Activated naive CD8-positive, alpha-beta T cell treated with anti-CD3 and anti-CD28 coated beads, Interleukin-2, amount 10 ng/mL, durations not matched to agents 7 days and 5 days (primary cell): ENCODE measurements around the gene PRLH. TPM values are rescaled to one million over a fixed set of nuclear protein-coding genes. Genes with fewer than 3 reads are reported as not detected.

Experiments
- ATAC-seq: fragments of 150-1000 bp; cut with Tn5 transposase; one replicate; pipeline ENCODE4 v1.10.0; 2021; ENCODE audit warnings: low read depth, moderate library complexity
- POLR2A ChIA-PET: fragments of 350-600 bp; sonication (Branson Sonifier 250); formaldehyde crosslinking; loops from one replicate; lab custom pipeline; 2021; ENCODE audit warnings: antibody characterized with exemption; lab: Charles Lee
- DNase-seq: peaks from one replicate; pipeline ENCODE4 v3.0.0; 2021
- H3K27ac Mint-ChIP-seq: one replicate; pipeline ENCODE4 v1.8.0; 2022; ENCODE audit warnings: mild to moderate bottlenecking, mixed read lengths
- H3K27me3 Mint-ChIP-seq: one replicate; pipeline ENCODE4 v1.8.0; 2022; ENCODE audit warnings: mild to moderate bottlenecking, moderate library complexity, mixed read lengths
- H3K36me3 Mint-ChIP-seq: one replicate; pipeline ENCODE4 v1.8.0; 2021; ENCODE audit warnings: mild to moderate bottlenecking, mixed read lengths
- H3K4me1 Mint-ChIP-seq: one replicate; pipeline ENCODE4 v1.8.0; 2021; ENCODE audit warnings: mixed read lengths
- H3K4me3 Mint-ChIP-seq: one replicate; pipeline ENCODE4 v1.8.0; 2022; ENCODE audit warnings: mild to moderate bottlenecking, moderate library complexity, mixed read lengths
- H3K9me3 Mint-ChIP-seq: one replicate; pipeline ENCODE4 v1.8.0; 2021; ENCODE audit warnings: mixed read lengths
- total RNA-seq, 2 experiments: library from RNA; stranded (reverse); gene quantifications; one replicate each; pipeline ENCODE4 v1.2.3, GENCODE V29; 2021

Gene PRLH
- not detected for total RNA-seq

GRCh38 chr2:237566401-237567235 lies at the start of gene PRLH:
Gene PRLH, plus strand, starts transcription at chr2:237566574. Its CDS starts 0 bp downstream, at chr2:237566574.
- Mint-ChIP-seq H3K4me1 (no peaks in the 10 kb centered on the region), H3K36me3 (no peaks in the 10 kb centered on the region), H3K9me3 (no peaks in the 10 kb centered on the region), H3K27me3 (peaks cover 10% of the 10 kb centered on the region), H3K4me3 (no peak within 1 kb of the TSS), H3K27ac (no peak within 1 kb of the TSS)
- ATAC-seq = no peak
- POLR2A ChIA-PET = no interaction called here
- no peak for DNase-seq

DNA sequence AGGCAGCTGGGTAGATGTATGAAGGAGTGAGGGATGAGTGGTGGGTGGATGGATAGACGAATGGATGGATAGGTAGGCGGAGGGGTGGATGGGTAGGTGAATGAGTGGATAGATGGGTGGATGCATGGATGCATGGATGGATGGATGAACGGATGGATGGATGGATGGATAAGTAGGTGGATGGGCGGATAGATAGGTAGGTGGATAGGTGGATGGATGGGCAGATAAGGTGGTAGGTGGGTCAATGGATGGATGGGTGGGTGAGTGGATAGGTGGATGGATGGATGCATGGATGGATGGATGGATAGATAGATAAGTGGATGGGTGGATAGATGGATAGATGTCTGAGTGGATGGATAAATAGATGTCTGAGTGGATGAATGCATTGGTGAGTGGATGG lies 49.2 kb upstream of the PRLH start:
- Mint-ChIP-seq H3K9me3 (no peaks in the 10 kb centered on the region), H3K4me1 (no peaks in the 10 kb centered on the region), H3K27me3 (no peaks in the 10 kb centered on the region), H3K27ac (peak overlapping the region; percentile 17), H3K36me3 (no peaks in the 10 kb centered on the region), H3K4me3 (no peak overlapping the region)
- DNase-seq (no peak), ATAC-seq (no peak)
- POLR2A ChIA-PET = no interaction called here

GRCh38 chr2:237517990-237518389 lies 48.4 kb upstream of the PRLH start:
- no peak overlapping the region for H3K27ac Mint-ChIP-seq
- POLR2A ChIA-PET = no interaction called here
- no peaks in the 10 kb centered on the region for H3K9me3 Mint-ChIP-seq
- ATAC-seq = no peak
- no peak overlapping the region for H3K4me3 Mint-ChIP-seq
- H3K4me1 Mint-ChIP-seq = no peaks in the 10 kb centered on the region
- H3K36me3 Mint-ChIP-seq = no peaks in the 10 kb centered on the region
- DNase-seq = no peak
- no peaks in the 10 kb centered on the region for H3K27me3 Mint-ChIP-seq

DNA sequence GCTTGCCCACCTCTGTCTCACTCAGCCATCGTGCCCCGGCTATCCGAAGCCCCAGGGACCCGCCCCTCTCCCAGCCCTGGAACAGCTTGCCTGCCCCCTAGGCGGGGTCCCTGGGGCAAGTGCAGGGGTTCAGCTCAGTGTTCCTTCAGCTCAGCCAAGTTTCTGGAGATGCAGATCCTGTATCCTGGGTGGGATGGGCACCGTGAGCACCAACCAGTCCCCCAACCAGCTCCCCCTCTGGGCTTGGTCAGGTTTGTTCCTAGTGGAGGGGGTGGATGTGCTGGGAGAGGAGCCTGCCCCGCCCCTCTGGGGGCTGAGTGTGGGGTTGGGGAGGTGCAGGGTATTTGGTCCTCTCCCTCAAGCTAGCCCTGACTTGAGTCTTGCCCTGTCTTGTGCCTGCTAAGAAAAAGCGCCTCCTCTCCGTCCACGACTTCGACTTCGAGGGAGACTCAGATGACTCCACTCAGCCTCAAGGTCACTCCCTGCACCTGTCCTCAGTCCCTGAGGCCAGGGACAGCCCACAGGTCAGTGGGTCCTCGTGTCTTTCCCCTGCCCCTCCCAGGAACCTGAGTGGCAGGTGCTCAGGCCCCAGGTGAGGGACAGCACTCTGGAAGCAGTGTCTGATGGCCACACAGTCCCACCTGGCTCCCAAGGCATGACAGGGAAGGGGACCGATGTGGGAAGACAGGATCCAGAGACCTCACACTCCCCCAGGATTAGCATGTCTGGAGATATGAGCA lies 46.7 kb upstream of the PRLH start:
- no peaks in the 10 kb centered on the region for H3K36me3 Mint-ChIP-seq
- no peak overlapping the region for H3K27ac Mint-ChIP-seq
- no peaks in the 10 kb centered on the region for H3K9me3 Mint-ChIP-seq
- H3K4me1 Mint-ChIP-seq = no peaks in the 10 kb centered on the region
- POLR2A ChIA-PET = interaction anchor here (0.6 kb wide), 1 partner anchor 162 kb away, joined by 4 read pairs; no protein-coding TSS in a partner anchor
- H3K27me3 Mint-ChIP-seq = no peaks in the 10 kb centered on the region
- ATAC-seq (no peak), DNase-seq (no peak)
- H3K4me3 Mint-ChIP-seq = no peak overlapping the region

DNA sequence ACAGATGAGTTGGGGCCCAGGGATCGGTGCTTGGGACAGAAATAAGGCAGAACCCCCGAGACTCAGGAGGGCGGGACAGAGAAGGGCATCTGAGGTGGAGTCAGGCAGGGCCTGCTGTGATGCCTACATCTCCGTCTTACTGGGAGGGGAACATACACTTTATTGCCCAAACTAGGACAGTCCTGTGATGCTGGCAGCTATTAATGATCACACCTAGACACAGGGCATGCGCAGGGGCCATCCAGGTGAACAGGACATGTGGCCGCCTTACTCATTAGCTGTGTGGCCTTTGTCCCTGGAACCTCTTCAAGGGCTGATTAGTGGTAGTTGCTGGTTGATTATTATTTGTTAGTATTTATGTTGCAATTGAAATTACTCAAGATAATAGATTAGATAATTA lies 46.1 kb upstream of the PRLH start:
- Mint-ChIP-seq H3K27me3 (no peaks in the 10 kb centered on the region), H3K36me3 (no peaks in the 10 kb centered on the region), H3K4me1 (no peaks in the 10 kb centered on the region), H3K27ac (no peak overlapping the region), H3K9me3 (no peaks in the 10 kb centered on the region), H3K4me3 (no peak overlapping the region)
- POLR2A ChIA-PET = interaction anchor here (0.6 kb wide), 1 partner anchor 161 kb away, joined by 4 read pairs; no protein-coding TSS in a partner anchor
- DNase-seq = no peak
- ATAC-seq = no peak

DNA sequence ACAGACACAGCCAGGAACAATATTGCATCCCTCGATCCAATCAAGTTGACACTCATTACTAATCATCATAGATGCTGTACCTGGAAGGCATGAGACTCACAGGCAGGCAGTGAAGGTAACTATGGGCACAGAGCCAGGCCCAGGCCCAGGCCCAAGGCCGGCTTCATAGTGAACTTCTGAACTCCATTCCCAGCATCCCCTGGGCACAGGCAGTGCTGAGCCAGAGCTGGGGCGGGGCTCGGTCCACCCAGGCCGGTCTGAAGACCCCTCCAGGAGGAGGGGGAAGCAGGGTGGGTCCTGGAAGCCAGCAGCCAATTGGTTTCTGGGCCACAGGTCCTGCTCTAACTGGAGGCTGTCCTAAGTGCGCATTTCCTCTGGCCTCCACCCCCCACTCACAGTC lies 41.7 kb upstream of the PRLH start:
- no peaks in the 10 kb centered on the region for H3K9me3 Mint-ChIP-seq
- ATAC-seq (no peak), DNase-seq (no peak)
- no peaks in the 10 kb centered on the region for H3K27me3 Mint-ChIP-seq
- no peak overlapping the region for H3K4me3 Mint-ChIP-seq
- no peaks in the 10 kb centered on the region for H3K36me3 Mint-ChIP-seq
- POLR2A ChIA-PET = no interaction called here
- no peak overlapping the region for H3K27ac Mint-ChIP-seq
- H3K4me1 Mint-ChIP-seq = no peaks in the 10 kb centered on the region

GRCh38 chr2:237525559-237526157 lies 40.7 kb upstream of the PRLH start:
- no peaks in the 10 kb centered on the region for H3K27me3 Mint-ChIP-seq
- no peak overlapping the region for H3K27ac Mint-ChIP-seq
- no peak overlapping the region for H3K4me3 Mint-ChIP-seq
- no peaks in the 10 kb centered on the region for H3K36me3 Mint-ChIP-seq
- no peaks in the 10 kb centered on the region for H3K9me3 Mint-ChIP-seq
- ATAC-seq (no peak), DNase-seq (no peak)
- no peaks in the 10 kb centered on the region for H3K4me1 Mint-ChIP-seq
- POLR2A ChIA-PET = no interaction called here

DNA sequence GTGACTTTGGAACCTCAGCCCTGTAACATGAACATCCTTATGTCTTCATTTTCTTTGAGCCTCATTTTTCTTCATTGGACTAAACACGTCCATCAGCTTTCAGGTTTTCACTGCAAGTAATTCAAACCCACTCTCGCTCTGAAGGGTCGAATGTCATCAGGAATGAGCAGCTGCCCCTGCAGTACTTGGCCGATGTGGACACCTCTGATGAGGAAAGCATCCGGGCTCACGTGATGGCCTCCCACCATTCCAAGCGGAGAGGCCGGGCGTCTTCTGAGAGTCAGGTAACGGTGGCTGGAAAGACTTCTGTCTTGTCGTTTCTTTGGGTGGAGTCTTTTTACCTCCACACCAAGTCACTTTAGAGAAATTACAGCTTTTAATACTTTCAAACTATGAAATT lies 39.1 kb upstream of the PRLH start:
- ATAC-seq = no peak
- no peaks in the 10 kb centered on the region for H3K36me3 Mint-ChIP-seq
- POLR2A ChIA-PET = no interaction called here
- H3K9me3 Mint-ChIP-seq = no peaks in the 10 kb centered on the region
- no peak overlapping the region for H3K4me3 Mint-ChIP-seq
- H3K4me1 Mint-ChIP-seq = no peaks in the 10 kb centered on the region
- no peak overlapping the region for H3K27ac Mint-ChIP-seq
- no peaks in the 10 kb centered on the region for H3K27me3 Mint-ChIP-seq
- DNase-seq = no peak

- Mint-ChIP-seq H3K4me1 (no peaks in the 10 kb centered on the region), H3K9me3 (no peaks in the 10 kb centered on the region), H3K4me3 (no peak overlapping the region), H3K27me3 (no peaks in the 10 kb centered on the region), H3K36me3 (no peaks in the 10 kb centered on the region), H3K27ac (no peak overlapping the region)
- ATAC-seq (no peak), DNase-seq (no peak)
- POLR2A ChIA-PET = no interaction called here
Observed at GRCh38 chr2:237527766-237528165, 38.6 kb upstream of the PRLH start.

- no peak overlapping the region for H3K27ac Mint-ChIP-seq
- ATAC-seq = no peak
- H3K4me3 Mint-ChIP-seq = no peak overlapping the region
Observed at GRCh38 chr2:237529452-237530402, 36.6 kb upstream of the PRLH start.

GRCh38 chr2:237530472-237531433 lies 35.6 kb upstream of the PRLH start:
- Mint-ChIP-seq H3K27me3 (no peaks in the 10 kb centered on the region), H3K36me3 (no peaks in the 10 kb centered on the region), H3K9me3 (no peaks in the 10 kb centered on the region), H3K4me3 (no peak overlapping the region), H3K27ac (no peak overlapping the region), H3K4me1 (no peaks in the 10 kb centered on the region)
- DNase-seq (no peak), ATAC-seq (no peak)
- POLR2A ChIA-PET = no interaction called here

More at GRCh38 chr2:237529452-237530402, 36.6 kb upstream of the PRLH start:
- DNase-seq = no peak
- no peaks in the 10 kb centered on the region for H3K36me3 Mint-ChIP-seq
- POLR2A ChIA-PET = no interaction called here
- H3K4me1 Mint-ChIP-seq = no peaks in the 10 kb centered on the region
- no peaks in the 10 kb centered on the region for H3K27me3 Mint-ChIP-seq
- H3K9me3 Mint-ChIP-seq = no peaks in the 10 kb centered on the region

DNA sequence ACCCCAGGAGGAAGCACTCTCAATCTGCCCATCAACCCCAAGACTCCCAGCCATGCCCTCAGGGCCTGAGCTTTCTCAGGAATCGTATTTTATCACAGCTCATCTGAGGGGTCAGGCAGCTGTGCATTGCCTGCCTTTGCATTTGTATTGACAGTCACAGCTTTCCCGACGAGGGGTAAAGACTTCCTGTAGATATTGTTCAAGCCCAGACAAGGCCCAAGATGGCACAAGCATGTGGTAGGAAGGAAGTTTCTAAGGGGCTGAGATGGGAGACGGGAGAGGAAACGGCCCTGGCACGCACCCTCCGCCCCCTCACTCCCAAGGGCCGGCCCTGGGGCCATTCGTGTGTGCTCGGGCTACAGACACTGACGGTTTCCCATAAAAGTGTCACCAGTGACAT lies 34.2 kb upstream of the PRLH start:
- Mint-ChIP-seq H3K27ac (no peak overlapping the region), H3K36me3 (no peaks in the 10 kb centered on the region), H3K9me3 (no peaks in the 10 kb centered on the region), H3K27me3 (no peaks in the 10 kb centered on the region), H3K4me1 (no peaks in the 10 kb centered on the region), H3K4me3 (no peak overlapping the region)
- DNase-seq (no peak), ATAC-seq (no peak)
- POLR2A ChIA-PET = no interaction called here
